Activated CD4-positive, alpha-beta T cell treated with anti-CD3 and anti-CD28 coated beads, Interleukin-10, Interleukin-2, amounts not matched to agents 100 ng/mL and 50 ng/mL, durations not matched to agents 16 hours and 8 hours (primary cell): Measurements from ENCODE around the gene GFM2.
A peak's percentile ranks its signal among the peaks of the same experiment; 100 is the strongest.
"Not testable (repeated sequence)": the region's sequence is repeated elsewhere in the genome, so short reads cannot be mapped to it uniquely, and the experiment has no call there.

ENCODE experiments used
- DNase-seq: peaks from one replicate; pipeline ENCODE4 v3.0.0-alpha.2; 2020

Gene GFM2

DNA sequence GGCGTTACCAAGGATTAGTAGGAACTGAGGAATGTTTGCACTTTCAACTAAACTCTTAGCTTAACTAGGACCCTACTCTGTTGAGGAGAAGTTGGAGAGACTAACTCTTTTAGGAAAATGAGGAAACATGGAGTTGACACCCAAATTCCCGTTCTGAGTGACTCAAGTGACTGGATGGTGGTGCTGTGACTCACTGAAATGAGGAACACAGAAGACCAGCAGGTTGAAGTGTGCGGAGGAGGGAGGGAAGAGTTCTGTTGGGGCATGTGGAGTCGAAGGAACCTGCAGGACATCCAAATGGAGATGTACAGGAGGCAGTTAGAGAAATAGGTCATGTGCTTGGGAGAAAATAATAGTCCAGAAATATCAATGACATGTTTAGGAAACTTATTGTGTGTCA is 73.7 kb downstream of the GFM2 start:
- DNase-seq: no peak

DNA sequence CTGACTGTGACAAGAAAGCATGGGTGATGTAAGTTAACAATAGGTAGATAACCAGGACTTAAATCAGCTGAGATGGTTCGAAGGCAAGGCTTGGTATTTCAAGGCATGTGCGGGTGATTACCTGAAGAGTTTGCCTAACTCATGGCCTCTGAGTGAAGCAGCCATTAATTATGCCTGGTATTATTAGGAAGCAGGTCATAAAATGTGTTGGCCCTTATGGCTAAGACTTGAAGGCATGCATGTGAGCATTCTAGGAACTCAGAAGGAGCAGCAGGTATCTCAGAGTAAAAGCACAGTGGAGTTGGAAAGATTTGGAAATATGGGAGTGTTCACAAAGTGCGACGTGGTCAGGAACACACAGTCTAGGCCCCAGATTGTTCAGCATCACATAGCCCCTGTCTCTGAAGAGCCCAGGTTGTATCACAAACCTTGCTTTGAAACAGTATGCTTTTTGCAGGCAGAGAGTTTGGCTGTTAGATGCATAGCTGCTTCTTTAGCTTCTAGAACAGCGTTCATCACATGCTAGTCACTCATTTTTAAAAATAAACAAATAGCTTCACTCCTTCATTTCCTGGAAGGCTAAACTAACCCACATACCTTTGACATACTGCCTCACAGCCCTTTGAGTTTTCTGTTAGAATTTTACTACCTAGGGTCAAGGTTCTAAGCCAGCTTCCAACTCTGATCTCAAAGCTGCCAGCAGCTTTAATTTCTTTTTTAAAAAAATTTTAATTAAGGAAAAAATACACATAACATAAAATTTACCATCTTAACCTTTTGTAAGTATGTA is 79.8 kb downstream of the GFM2 start:
- DNase-seq: no peak

DNA sequence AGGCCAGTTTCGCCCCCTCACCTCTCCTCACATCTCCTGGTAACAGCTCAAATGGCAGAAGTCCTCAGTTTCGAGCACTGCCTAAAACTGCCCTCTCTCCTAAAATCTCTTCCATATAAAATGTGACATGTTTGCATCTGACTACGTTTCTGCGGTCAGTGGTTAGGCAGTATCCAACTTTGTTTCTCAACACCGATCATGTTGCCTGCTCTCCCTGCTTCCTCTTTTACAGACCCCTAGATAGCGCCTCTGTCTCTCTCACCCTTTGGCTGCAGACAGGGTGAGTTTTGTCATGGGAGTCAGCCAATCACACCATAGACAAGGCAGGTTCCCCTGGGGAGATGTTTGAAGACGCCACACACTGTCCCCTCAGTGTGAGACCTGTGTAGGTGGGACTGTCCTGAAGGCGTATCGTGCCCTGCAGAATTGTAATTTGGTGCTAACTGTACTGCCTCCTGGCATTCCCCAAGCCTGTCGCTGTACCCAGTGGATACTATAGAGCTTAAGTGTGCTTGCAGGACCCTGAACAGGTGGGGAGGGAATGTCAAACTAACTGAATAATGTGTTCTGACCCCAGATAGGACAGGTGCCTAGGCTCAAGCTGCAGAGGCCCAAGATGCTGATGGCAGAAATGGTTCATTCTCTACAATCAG is 80.8 kb downstream of the GFM2 start:
- peak; percentile 14 for DNase-seq

DNA sequence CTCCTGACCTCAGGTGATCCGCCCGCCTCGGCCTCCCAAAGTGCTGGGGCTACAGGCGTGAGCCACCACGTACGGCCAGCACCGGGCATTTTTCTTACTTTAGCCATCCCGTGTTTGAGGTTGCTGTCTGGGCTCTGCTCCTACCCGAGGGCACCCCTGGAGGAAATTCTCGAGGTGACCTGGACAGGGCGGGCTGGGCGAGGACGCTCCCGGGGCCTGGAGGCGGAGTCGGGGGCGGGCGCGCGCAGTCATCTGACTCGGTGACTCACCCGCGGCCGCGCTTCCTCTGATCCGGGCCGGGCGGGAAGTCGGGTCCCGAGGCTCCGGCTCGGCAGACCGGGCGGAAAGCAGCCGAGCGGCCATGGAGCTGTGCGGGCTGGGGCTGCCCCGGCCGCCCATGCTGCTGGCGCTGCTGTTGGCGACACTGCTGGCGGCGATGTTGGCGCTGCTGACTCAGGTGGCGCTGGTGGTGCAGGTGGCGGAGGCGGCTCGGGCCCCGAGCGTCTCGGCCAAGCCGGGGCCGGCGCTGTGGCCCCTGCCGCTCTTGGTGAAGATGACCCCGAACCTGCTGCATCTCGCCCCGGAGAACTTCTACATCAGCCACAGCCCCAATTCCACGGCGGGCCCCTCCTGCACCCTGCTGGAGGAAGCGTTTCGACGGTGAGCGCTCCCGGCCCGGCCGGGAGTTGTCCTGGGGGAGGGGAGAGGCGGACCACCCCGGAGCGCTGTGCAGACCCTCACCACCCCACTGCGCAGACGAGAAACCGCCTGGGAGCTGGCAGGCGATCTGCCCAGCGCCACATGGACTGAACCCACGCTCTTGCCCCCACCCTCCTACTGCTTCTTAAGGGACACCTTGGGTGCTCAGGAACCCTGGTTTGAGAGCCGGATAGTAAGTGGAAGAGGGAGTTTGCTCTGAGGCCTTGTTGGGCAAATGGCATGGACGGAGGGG is 81.7 kb downstream of the GFM2 start, which contains the start of gene HEXB:
Gene HEXB, plus strand, starts transcription at position 334 of the 952 bp plus-strand sequence. Its CDS starts 28 bp downstream, at position 362.
- peak; percentile 92 for DNase-seq

DNA sequence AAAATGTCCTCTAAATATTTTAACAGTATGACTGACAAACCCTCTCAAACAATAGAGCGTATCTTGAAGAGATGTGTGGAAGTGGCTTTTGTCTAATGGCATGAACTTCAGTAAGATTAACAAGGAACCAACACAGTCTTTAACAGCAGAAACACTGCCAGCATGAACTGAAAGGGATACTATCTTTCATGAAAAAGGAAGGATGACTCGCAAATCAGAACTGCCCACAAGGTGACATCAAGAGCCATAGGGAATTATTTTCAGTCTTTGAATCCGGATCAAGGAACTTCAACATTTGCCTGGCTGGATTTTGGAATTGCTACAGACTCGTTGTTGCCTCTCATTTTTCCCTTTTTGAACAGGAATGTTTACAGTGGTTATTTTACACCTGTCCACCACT is 87.0 kb downstream of the GFM2 start:
- no peak for DNase-seq

DNA sequence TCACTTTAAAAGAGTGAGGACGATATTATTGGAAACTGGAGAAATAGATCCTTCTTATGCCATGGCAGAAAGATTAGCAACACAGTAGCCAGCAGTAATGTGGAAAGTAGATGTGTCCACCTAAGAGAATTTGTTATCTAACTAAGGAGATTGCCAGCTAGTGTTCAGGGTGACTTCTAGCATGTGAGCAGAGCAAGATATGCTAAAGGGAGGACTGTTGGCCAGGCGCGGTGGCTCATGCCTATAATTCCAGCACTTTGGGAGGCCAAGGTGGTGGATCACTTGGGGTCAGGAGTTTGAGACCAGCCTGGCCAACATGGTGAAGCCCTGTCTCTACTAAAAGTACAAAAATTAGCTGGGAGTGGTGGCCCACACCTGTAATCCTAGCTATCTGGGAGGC is 87.6 kb downstream of the GFM2 start:
- not testable (repeated sequence) for DNase-seq

DNA sequence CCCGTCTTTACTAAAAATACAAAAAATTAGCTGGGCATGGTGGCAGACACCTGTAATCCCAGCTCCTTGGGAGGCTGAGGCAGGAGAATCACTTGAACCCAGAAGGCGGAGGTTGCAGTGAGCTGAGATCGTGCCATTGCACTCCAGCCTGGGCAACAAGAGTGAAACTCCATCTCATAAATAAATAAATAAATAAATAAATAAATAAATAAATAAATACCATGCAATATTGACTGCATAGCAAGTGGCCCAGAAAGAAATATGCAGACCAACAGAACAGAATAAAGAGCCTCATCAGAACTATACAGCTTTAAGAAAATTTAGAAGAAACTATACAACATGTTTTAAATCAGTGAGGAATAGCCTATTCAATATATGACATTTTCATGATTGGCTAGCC is 88.8 kb downstream of the GFM2 start:
- DNase-seq: not testable (repeated sequence)

DNA sequence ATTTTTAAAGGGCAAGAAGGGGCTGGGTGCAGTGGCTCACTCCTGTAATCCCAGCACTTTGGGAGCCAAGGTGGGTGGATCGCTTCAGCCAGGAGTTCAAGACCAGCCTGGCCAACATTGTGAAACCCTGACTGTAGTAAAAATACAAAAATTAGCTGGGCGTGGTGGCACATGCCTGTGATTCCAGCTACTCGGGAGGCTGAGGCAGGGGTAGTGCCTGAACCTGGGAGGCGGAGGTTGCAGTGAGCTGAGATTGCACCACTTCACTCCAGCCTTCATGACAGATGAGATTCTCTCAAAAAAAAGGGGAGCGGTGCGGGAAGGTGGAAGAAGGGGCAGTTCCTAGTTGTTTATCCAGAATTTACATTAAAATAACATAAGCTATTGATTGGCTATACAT is 90.5 kb downstream of the GFM2 start:
- not testable (repeated sequence) for DNase-seq

DNA sequence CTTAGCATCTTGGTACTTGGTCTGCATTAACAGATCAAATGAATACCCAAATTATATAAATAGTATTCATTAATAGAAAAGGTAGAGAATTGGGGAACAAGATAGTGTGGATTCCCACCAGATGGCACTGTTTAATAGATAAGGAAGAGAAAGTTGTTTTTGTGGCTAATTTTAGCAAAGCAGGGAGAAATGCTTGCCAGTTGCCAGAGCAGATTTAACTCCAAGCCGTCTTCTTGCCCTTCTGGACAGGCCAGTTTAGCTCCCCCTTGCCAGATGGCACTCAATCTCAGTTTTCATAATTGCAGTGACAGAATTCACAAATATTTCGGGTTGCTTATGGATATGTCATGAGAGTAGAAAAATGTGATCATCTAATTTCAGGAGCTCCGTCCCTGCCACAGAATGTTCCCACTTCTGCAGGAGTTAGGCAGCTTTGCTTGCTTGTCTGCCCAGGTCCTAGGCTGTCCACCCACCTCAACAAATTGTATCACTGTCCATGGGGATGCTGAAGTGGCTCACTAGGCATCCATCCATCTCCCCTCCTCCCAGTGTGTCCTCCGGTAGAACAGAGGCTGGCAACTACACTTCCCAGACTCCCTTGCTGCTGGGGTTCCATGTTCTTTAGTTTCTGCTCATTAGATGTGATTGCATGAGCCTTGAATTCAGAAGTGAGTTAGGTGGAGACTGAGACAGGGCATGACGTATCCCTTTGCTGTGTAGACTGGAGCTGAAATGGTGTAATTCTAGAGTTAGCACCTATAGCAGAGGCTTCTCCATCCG is 93.7 kb downstream of the GFM2 start:
- DNase-seq: peak; percentile 8

DNA sequence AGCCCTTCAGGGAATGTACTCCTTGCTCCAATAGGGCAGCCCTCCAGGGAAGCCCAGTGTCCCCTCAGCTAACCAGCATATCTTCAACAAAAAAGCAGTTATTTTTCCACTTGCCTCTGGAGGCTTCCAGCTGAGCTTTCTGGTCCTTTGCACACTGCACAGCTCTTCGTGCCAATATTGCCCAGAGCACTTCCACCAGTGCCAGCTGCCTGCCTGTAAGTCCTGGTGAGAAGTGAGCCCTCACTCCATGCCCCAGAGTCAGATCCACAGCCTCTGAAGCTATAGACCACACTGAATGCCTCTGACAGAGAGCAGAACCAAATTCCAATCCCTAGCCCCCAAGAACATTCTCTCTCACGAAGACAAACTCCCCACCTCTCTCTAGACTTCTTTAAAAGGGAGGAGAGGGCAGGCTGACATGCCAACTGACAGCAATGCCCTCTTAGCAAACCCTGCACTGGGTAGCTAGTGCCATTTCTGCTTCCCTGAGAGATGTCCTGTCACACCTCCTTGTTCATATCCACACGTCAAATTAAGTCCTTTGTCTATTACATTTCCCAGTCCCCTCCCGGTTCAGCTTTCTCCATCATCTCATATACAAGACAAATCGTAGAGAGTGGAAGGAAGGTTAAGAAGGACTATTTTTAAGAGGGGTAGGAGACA is 94.6 kb downstream of the GFM2 start:
- no peak for DNase-seq
